ENCODE data around the gene U2SURP. TPM values are rescaled to one million over a fixed set of nuclear protein-coding genes. Genes with fewer than 3 reads are reported as not detected.

Gene U2SURP
- total RNA-seq, 3 donors from 2014 or later (not counting 1 experiment from before 2014, with no cell fraction given), result 165 to 179 (median 172) TPM

GRCh38 chr3:142963516-142964448, 37.6 kb upstream of the U2SURP start, which contains the start of gene PAQR9:
TSS of gene PAQR9 (minus strand) at chr3:142963674. CDS start at chr3:142963336, 338 bp downstream.
- Mint-ChIP-seq H3K4me3 (peak within 1 kb of the TSS; percentile 85), H3K36me3 (peaks cover 6% of the 10 kb centered on the region), H3K27me3 (ENCODE audit: low read depth in 2 of 2) (peaks cover 40 to 69% of the 10 kb centered on the region in 2 donors), H3K4me1 (peaks cover 5 to 18% of the 10 kb centered on the region in 2 donors), H3K9me3 (no peaks in the 10 kb centered on the region), H3K27ac (no peak within 1 kb of the TSS)
- DNase-seq (peak in 1 of 2 donors; percentile 15), ATAC-seq (peak; percentile 38 to 58 (median 42))
- intact Hi-C loops (cut with micrococcal nuclease), result no loop called here
- H3K9me3 ChIP-seq (ENCODE audit: control insufficient read depth, insufficient read depth, low read length), result no peaks in the 10 kb centered on the region
- H3K27me3 ChIP-seq (ENCODE audit: control insufficient read depth, insufficient read depth, low read length), result peaks cover 21% of the 10 kb centered on the region
- H3K4me3 ChIP-seq (ENCODE audit: low read length), result no peak within 1 kb of the TSS
- WGBS (ENCODE audit: insufficient coverage), result 3% methylated on average over 117 of the region's 117 CpGs
- no peak within 1 kb of the TSS for H3K27ac ChIP-seq (ENCODE audit: low read length)
- H3K36me3 ChIP-seq (ENCODE audit: control insufficient read depth, insufficient read depth, low read length), result no peaks in the 10 kb centered on the region
- TF ChIP-seq CTCF (IDR thresholded peaks at IDR 0.05), result no peak
- H3K4me1 ChIP-seq (ENCODE audit: control insufficient read depth, insufficient read depth, low read length), result peaks cover 8% of the 10 kb centered on the region

- no peak for TF ChIP-seq CTCF (IDR thresholded peaks at IDR 0.05)
- no peak overlapping the region for H3K4me3 Mint-ChIP-seq
- WGBS (ENCODE audit: insufficient coverage), result no CpG with 5 or more reads among the region's 3 CpGs
- H3K27ac Mint-ChIP-seq, result no peak overlapping the region
- peaks cover 41 to 65% of the 10 kb centered on the region in 2 donors for H3K27me3 Mint-ChIP-seq (ENCODE audit: low read depth in 2 of 2)
- H3K4me1 Mint-ChIP-seq, result peaks cover 5 to 18% of the 10 kb centered on the region in 2 donors
- H3K36me3 Mint-ChIP-seq, result peaks cover 6% of the 10 kb centered on the region
- no peak for ATAC-seq
- no peak for DNase-seq
- Histone ChIP-seq H3K9me3 (ENCODE audit: control insufficient read depth, insufficient read depth, low read length) (no peaks in the 10 kb centered on the region), H3K4me3 (ENCODE audit: low read length) (no peak overlapping the region), H3K4me1 (ENCODE audit: control insufficient read depth, insufficient read depth, low read length) (peaks cover 8% of the 10 kb centered on the region), H3K27ac (ENCODE audit: low read length) (no peak overlapping the region), H3K27me3 (ENCODE audit: control insufficient read depth, insufficient read depth, low read length) (peaks cover 21% of the 10 kb centered on the region), H3K36me3 (ENCODE audit: control insufficient read depth, insufficient read depth, low read length) (no peaks in the 10 kb centered on the region)
- no peaks in the 10 kb centered on the region for H3K9me3 Mint-ChIP-seq
- intact Hi-C loops (cut with micrococcal nuclease), result no loop called here
These were observed 35.8 kb upstream of the U2SURP start for GRCh38 chr3:142965581-142965980.

- Histone ChIP-seq H3K27me3 (ENCODE audit: control insufficient read depth, insufficient read depth, low read length) (peaks cover 15% of the 10 kb centered on the region), H3K36me3 (ENCODE audit: control insufficient read depth, insufficient read depth, low read length) (no peaks in the 10 kb centered on the region), H3K9me3 (ENCODE audit: control insufficient read depth, insufficient read depth, low read length) (no peaks in the 10 kb centered on the region), H3K4me3 (ENCODE audit: low read length) (no peak overlapping the region), H3K27ac (ENCODE audit: low read length) (no peak overlapping the region), H3K4me1 (ENCODE audit: control insufficient read depth, insufficient read depth, low read length) (peaks cover 8% of the 10 kb centered on the region)
- H3K27ac Mint-ChIP-seq, result no peak overlapping the region
- no peaks in the 10 kb centered on the region for H3K9me3 Mint-ChIP-seq
- DNase-seq, result no peak
- ATAC-seq, result no peak
- peaks cover 38 to 65% of the 10 kb centered on the region in 2 donors for H3K27me3 Mint-ChIP-seq (ENCODE audit: low read depth in 2 of 2)
- intact Hi-C loops (cut with micrococcal nuclease), result no loop called here
- peaks cover 6% of the 10 kb centered on the region for H3K36me3 Mint-ChIP-seq
- H3K4me3 Mint-ChIP-seq, result no peak overlapping the region
- H3K4me1 Mint-ChIP-seq, result peaks cover 5 to 17% of the 10 kb centered on the region in 2 donors
- WGBS (ENCODE audit: insufficient coverage), result 96% methylated on average over 2 of the region's 2 CpGs
- TF ChIP-seq CTCF (IDR thresholded peaks at IDR 0.05), result no peak
These were observed 34.6 kb upstream of the U2SURP start for GRCh38 chr3:142966808-142967207.
